HG02870 (cell line): Measurements from ENCODE around the gene PPP1R12A.

Experiments used
- ATAC-seq: cut with Tn5 transposase; IDR thresholded peaks from one replicate; pipeline ENCODE4 v1.9.1; 2021; ENCODE audit warnings: mild to moderate bottlenecking, moderate library complexity; ENCODE audit not compliant: unreplicated experiment

The PPP1R12A gene

DNA sequence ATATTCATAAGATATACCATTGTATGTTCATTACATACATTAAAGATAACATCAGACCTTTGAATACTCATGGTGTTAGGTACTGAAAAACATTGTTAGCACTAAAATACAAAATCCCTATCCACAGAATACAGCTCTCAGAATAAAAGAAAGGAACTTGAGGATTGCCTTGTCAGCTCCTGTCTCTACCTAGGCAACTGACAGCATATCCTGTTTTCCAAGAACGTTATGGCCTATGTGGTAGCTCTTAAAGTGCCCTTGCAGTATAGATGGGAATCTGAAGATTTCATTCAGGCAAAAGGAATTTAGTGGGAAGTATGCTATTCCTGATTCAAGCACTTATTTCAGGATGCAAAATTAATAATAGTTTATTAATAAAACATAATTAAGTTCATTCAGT is 1.8 kb upstream of the PPP1R12A start:
- ATAC-seq, result no peak

DNA sequence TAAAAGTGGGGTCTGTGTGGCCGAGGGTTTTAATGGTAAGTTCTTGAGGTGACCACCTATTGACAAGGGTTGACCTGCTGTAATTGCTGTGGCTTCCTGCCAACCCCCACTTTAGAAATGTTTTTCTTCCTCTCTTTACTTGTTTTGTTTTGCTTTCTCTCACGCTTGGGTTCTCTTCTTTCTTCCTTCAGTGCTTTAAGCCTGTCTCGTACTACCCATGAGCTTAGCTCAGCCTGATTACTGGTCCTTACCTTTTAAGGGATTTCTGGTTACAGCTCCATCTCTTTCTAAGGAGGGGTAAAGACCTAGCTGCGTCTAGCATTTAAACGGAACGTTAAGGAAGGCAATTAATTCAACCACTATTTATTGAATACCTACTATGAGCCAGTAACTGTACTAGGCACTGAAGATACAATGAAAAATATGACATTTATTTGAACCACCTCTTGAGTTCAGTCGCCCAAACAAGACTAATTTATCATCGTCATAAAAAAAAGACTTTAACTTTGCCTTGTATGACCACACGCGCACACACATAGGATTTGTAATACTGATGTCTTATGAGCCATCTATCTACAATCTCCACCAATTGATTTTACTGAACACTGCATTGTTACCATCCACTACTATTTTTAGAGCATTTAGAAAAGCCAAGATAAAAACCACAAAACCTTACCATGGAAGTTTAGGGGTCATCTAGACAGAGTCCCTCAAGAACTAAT is 888 bp upstream of the PPP1R12A start:
- peak; percentile 22 for ATAC-seq

DNA sequence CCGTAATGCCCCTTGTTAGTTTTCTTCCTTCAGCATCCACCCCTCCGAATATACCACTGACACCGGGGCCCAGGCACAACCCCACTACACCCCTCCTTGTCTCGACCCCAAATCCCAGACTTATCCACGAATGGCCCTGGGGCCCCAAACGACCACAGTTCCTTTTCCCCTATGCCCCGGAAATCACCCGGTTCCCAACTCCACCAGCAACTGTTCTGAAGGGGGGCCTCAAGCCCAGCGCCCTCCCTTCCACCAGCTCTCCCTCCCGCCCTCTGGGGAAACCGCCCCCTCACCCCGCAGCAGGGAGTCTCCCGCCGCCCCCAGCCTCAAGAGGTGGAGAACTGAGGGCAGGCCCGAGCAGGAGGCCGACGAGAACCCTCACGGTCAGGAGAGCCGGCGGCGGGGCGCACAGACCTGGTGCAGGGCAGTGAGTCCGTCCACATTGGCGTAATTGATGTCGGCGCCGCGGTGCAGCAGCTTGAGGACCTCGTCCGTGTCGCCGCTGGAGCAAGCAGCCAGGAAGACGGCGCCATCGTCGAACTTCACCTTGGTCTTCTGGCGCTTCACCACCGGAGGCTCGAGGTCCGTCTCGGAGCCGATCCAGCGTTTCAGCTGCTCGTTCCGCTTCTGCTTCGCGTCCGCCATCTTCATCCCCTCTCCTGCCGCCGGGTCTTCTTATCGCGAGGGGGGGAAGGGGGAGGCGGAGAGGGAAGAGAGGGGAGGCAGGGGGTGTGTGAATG is 446 bp downstream of the PPP1R12A start:
- ATAC-seq, result peak; percentile 12

DNA sequence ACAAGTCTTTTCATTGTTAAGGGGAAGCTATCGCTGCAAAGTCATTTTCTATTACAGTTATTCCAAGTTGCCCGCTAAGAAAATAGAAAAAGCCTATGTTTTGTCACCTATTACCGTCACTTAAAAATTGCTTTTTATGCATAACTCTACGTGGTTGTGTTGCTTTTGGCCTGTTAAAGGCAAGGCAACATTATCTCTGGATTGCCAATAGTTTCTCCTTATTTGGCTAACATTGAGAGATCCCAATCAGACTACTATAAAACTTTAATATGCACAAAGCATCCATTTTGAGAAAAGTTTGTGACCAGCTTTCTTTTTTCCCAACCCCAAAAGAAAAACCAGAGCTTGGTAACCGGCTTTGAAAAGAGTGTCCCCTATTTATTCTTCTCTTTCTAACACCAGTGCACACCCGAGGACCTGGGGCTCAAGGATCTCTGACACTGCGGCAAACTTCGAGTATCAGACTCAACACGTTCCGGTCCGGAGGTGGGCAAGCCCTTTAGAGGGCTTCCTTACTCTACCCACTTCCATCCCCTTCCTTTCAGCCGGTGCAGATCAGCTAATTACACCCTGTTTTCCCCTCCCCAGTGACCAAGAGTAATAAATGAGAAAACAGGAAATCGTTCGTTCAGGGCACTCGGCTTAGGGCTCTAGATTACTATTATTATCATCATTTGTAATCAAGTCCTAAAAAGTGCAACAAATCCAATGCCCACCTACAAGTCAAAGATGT is 1.2 kb downstream of the PPP1R12A start:
- ATAC-seq, result no peak

DNA sequence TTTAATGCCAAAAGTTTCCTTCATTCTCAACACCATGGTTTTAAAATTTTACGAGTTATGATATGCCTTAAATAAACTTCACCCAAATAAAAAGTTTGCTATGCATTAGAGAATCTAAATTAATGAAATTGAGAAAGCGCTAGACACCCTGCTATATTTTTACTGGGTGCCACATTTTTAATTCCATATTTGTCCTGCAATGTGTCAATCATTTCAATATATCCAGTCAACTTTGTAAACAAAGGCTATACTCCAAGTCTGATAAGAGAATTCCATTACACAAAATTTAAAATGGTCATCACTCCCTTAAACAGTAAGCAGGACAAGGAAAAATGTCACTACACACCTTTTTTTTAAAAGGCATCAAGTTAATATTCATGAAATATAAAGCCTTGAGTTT is 1.9 kb downstream of the PPP1R12A start:
- ATAC-seq, result no peak

DNA sequence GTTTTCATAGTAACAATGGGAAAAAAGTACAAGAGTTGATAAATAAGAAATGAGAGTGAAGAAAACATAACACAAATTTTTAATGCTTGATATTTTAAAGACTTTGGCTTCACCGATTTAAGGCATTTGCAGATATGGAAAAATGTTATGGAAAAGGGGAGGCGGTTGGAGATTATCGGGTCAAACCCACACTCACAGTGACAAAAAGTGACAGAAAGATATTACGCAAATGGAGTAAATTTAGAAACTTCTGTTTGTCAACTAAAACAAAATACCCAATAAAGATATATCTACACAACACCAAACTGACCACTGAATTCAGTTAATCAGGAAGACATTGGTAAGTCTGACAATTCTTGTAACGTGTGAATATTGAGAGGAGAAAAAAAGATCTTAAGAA is 2.5 kb downstream of the PPP1R12A start:
- no peak for ATAC-seq

DNA sequence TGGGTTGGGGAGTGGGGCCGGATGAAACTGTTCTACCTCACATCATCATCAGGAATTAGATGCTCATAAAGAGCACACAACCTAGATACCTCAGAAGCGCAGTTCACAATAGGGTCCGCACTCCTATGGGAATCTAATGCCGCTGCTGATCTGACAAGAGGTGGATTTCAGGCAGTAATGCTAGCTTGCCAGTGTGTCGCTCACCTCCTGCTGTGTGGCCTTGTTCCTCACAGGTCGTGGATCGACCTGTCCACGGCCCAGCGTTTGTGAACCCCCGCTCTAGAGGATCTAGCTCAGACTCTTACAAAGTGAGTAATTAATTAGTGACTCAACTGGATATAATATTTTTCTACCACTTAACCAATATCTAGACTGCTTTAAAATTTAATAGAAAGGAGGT is 5.8 kb downstream of the PPP1R12A start:
- no peak for ATAC-seq

DNA sequence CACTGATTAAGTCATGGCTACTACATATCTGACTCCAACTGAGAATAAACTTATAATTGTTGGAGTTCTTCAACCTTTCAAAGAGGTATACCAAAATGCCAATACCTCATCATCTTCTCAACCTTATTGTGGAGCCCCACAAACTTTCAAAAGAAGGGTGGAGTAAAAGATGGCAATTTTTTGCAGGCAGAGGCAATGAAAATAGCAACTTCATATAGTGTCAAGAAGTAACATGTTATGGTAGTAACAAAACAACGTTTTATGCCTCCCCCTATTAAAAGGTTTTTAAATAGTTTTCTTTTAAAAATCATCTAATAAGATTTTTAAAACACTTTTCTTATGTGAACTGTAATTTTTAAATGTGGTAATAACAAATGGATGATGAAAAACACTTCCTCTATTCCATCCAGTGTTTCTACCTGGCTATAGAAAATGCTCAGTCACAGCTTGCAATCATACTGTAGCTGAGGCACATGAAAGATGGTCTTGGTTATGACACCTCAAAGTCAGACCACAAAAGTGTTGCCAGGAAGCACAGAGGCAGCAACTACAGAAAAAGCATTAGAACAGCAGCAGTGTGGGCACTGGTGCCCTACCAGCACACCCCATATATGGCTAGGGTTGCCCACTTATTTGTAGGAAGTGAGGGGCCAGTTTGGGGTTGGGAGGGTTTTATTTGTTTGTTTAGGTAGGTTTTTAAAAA is 7.0 kb downstream of the PPP1R12A start:
- ATAC-seq, result peak; percentile 98

DNA sequence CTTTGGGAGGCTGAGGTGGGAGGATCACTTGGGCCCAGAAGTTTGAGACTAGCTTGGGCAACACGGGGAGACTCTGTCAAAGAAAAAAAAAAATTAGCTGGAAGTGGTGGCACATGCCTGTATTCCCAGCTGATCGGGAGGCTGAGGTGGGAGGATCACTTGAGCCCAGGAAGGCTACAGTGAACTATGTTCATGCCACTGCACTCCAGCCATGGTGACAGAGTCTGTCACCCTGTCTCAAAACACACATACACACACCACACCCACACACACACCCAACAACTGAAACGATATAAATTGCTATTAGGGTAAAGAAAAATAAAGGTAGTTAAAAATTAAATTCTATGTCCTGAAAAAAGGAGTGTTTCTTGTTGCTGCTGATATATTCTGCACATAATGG is 7.9 kb downstream of the PPP1R12A start:
- ATAC-seq, result no peak

DNA sequence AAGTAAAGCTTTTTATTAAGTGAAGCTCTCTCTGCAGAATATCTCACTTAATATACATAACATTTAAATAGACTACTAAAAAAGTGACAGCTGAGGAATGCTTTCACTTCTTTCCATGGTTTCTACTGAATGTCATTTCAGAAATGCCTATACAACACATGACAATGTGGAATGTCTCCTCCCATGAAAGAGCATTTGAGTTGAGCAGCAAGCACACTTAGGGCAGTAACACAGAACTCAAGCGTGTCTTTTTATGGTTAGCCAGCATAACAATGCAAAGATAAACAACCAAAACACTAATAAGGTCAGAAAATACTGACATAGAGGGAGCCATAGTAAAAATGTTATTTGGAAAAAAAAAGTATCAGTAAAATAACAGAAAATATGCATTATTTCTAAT is 9.4 kb downstream of the PPP1R12A start:
- ATAC-seq, result no peak

DNA sequence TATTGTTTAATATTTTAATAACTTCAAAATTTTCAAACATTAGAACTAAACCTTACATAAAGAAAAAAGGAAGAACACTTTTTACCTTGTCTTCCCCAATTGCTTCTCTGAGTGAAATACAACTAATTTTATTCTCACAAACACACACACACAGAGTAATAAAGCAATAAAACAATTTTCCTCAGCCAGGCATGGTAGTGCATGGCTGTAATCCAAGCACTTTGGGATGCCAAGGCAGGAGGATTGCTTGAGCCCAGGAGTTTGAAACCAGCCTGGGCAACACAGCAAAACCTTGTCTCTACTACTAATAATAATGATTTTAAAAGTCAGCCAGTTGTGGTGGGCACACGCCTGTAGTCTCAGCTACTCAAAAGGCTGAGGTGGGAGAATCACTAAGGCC is 13.1 kb downstream of the PPP1R12A start:
- no peak for ATAC-seq

DNA sequence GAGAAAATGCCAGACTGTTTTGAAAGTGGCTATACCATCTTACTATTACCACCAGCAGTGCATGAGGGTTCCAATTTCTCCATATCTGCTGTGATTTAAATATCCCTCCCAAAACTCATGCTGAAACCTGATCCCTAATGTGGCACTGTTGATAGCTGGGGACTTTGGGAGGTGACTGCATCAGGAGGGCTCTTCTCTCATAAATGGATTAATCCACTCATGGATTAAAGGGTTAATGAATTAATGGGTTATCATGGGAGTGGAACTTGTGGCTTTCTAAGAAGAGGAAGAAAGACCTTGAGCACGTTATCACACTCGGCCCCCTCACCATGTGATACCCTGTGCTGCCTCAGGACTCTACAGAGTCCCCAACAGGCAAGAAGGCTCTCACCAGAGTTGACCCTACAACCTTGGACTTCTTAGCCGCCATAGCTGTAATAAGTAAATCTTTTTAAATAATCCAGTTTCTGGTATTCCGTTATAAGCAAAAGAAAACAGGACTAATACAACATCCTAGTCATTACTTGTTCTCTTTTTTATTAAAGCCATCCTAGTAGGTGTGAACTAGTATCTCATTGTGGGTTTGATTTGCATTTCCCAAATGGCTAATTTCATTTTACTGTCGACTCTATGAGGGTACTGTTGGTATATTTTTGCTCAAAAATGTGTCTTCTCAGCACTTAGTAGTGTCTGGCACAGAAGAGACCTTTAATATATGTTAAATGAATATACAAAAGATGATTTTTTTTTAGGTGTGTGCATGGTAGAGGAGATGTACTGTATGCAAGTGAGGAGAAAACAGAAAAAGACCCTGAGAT is 14.3 kb downstream of the PPP1R12A start:
- ATAC-seq, result no peak

DNA sequence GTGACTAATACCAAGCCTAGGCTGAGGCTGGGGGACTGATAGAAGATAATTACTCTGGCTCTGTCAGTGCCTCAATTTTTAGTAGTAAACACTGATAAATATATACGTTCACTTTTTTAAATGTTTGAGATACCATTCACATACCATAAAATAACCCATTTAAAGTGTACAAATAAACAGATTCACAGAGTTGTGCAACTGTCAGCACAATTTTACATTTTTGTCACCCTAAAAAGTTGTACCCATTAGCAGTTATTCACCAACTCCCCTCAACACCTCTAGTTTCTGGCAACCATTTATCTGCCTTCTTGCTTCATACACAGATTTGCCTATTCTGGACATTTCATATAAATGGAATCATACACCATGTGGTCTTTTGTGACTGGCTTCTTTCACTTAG is 15.1 kb downstream of the PPP1R12A start:
- ATAC-seq, result no peak

DNA sequence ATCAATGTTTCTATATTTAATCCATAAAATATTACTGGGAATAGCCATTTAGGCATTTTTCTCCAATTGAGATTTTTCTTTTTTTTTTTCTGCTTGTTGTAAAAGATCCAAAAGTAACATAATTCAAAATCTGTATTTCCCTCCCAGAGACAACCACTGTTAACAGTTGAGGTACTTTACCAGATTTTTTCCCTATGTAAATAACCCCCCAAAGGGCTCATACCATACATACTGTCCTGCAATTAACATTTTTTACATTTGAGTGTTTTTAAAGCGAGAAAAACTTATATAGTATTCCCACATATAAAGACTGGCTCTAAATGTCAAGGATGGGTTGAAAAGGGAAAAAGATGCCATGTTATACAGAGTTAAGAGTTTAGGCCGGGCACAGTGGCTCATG is 18.1 kb downstream of the PPP1R12A start:
- no peak for ATAC-seq

DNA sequence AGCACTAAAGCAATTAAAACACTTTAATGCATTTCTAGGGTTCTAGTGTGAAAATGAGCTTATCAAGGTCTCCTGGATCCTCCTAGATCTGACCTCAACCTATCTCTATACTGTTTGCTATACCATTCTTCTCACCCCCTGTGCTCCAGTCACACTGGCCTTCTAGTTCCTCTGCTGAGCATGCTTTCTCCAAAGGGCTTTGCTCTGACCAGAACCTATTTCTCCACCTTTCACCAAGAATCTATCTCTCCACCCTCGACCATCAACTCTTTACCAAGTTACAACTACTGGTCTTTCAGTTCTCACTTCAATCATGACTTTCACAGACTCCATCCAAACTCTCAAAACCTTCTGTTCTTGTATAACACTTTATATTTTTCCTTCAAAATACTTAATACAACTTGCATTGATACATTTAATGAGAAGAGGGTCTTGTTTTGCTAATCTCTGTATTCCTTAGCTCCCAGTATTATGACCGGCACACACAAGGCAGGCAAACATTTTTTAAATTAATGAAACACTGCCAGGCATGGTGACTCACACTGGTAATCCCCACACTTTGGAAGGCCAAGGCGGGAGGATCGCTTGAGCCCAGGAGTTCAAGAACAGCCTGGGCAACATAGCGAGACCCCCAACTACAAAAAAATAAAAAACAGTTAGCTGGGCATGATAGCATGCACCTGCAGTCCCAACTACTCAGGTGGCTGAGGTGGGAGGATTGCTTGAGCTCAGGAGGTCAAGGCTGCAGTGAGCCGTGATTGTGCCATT is 22.8 kb downstream of the PPP1R12A start:
- ATAC-seq, result peak; percentile 49

DNA sequence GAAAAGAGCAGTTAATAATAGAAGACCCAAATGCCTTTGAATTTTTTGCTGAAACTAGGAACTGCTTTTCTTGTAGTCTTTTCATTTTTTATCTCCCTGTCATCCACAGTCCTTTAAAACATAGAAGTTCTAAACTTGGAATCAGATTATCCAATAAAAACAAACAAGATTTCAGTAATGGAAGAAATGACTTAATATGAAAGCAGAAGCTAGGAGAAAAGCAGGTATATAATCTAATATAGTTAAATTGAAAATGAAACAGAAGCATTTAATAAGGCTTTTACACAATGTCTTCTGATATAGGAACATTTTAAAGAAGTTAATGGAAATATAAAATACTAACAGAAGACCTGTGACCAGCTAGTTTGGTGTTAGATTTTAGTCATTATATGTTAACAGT is 26.5 kb downstream of the PPP1R12A start:
- no peak for ATAC-seq

DNA sequence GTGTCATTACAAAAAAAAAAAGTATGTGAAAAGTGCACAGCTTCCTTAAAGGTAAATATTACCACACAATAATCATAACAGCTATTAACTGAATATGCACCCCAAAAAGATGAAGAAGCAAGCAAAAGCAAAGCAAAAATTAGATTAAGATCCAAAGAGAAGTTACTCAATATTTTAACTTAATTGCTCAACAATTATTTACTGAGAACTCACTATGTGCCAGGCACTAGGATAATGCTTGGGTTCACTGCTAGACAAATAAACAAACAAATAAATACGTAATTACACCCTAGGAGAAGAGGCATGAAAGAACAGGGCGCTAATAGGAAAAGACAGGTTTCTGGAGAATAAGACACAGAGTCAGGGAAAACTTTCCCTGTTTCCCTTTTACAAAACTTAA is 33.4 kb downstream of the PPP1R12A start:
- no peak for ATAC-seq

DNA sequence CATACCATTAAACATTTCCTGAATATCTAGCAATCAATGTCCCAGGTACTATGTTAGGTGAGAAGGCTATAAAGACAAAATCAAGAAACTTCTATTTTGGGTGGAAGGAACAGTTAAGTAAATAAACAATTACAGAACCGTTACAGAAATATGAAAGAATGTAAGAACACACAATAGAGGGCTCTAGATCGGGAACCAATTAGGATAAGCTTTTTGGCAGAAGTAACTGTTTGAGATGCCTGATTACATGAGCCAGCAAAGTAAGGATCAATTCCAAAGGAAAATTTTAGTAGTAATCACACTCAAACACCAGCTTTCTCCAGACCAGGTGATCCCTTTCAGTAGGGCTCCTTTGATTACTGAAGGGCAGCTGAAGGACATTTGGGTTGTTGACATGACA is 33.9 kb downstream of the PPP1R12A start:
- ATAC-seq, result no peak

DNA sequence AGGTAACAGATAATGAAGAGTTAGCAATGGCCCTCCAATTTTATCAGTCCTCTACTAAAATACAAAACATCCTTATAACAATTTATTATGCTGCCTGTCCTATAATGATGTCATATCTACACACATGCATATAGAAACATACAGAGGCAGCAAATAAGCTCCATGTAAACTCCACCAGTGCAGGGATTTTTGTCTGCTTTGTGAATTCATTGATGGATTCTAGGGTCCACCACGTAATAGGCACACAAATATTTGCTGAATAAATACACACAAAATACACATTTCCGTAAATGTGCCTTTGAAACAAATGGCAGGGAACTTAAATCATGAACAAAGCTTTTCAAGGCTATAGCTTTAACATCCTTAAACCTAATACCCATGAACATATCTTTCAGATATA is 34.7 kb downstream of the PPP1R12A start:
- no peak for ATAC-seq

DNA sequence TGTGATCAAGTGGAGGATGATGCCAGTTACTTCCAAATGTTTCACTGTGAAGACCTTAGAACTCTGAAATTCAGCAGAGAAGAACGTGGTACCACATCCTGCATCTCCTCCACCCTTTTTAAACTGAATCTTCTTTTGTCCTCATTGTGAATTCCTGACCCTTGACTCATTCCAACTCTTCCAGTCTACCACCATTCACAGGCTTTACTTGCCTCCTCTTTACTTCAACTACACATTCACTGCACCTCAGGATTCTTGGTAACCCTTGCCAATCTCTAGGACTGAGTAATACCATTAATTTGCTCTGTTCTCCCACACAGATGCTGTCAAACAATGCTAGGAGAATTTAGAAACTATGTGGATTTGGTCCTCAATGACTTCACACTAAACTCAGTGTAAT is 37.3 kb downstream of the PPP1R12A start:
- ATAC-seq, result no peak
